ENCODE measurements around the gene MYPOP. TPM values are rescaled to one million over a fixed set of nuclear protein-coding genes. Genes with fewer than 3 reads are reported as not detected.

MYPOP gene
- total and polyA plus RNA-seq, 2 of the 13 experiments (the other 11 are each of a cell fraction or from before 2014, with no cell fraction given) = 2.3 to 2.7 TPM

DNA sequence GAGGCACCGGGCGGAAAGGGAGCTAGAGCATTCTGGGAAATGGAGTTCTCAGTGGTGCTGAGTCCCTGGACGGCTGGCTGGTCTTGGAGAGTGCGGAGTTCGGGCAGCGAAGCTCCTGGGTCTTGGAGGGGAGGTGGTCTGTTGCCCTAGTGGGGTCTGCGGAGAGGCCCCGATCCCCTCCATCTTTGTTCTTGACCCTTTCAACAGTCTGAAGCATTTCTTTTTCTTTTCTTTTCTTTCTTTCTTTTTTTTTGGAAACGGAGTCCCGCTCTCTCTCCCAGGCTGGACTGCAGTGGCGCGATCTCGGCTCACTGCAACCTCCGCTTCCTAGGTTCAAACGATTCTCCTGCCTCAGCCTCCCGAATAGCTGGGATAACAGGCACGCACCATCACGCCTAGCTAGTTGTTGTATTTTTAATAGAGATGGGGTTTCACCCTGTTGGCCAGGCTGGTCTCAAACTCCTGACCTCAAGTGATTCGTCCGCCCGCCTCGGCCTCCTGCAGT lies 39.0 kb downstream of the MYPOP start (continued):
- TF ChIP-seq NR0B2 (CRISPR knock-in tag; IDR thresholded peaks at IDR 0.05) (no peak), ZNF337 (CRISPR knock-in tag; IDR thresholded peaks at IDR 0.05; ENCODE audit: borderline replicate concordance, low read depth) (0 out of 2 replicates have a peak, but pooled peaks have one; percentile 36), ETV5 (CRISPR knock-in tag; IDR thresholded peaks at IDR 0.05; ENCODE audit: borderline replicate concordance) (no peak), ZFY (CRISPR knock-in tag; IDR thresholded peaks at IDR 0.05) (no peak), ZHX1 (CRISPR knock-in tag; IDR thresholded peaks at IDR 0.05; ENCODE audit: low read depth) (no peak), ZNF510 (CRISPR knock-in tag; IDR thresholded peaks at IDR 0.05; ENCODE audit: low read depth) (no peak), ZNF569 (CRISPR knock-in tag; IDR thresholded peaks at IDR 0.05; ENCODE audit: borderline replicate concordance) (no peak), AGO1 (IDR thresholded peaks at IDR 0.05; ENCODE audit: low read depth, low read length, poor library complexity, severe bottlenecking) (no peak), ZNF484 (CRISPR knock-in tag; IDR thresholded peaks at IDR 0.05; ENCODE audit: borderline replicate concordance, low read depth) (no peak), ELF4 (CRISPR knock-in tag; IDR thresholded peaks at IDR 0.05; ENCODE audit: borderline replicate concordance) (peak; percentile 66; the same call in 1 of the 2 replicates), XRCC5 (optimal IDR thresholded peaks at IDR 0.05; ENCODE audit: low read length) (no peak), ZNF652 (CRISPR knock-in tag; IDR thresholded peaks at IDR 0.05; ENCODE audit: borderline replicate concordance, low read depth) (no peak), MBNL3 (CRISPR knock-in tag; conservative IDR thresholded peaks at IDR 0.05) (no peak), HNF1A (IDR thresholded peaks at IDR 0.05; ENCODE audit: low read depth) (peak; percentile 78; the same call in 1 of the 2 replicates), HNF1A (CRISPR knock-in tag; IDR thresholded peaks at IDR 0.05; ENCODE audit: borderline replicate concordance) (no peak), ZNF329 (CRISPR knock-in tag; IDR thresholded peaks at IDR 0.05; ENCODE audit: low read depth) (no peak), MIXL1 (CRISPR knock-in tag; IDR thresholded peaks at IDR 0.05) (no peak), HCFC1 (IDR thresholded peaks at IDR 0.05; ENCODE audit: low read depth, low read length) (no peak), CCAR2 (optimal IDR thresholded peaks at IDR 0.05; ENCODE audit: low read depth, low read length) (no peak), ZBTB1 (CRISPR knock-in tag; IDR thresholded peaks at IDR 0.05; ENCODE audit: borderline replicate concordance) (no peak), POGZ (CRISPR knock-in tag; IDR thresholded peaks at IDR 0.05) (no peak), AKAP8 (CRISPR knock-in tag; IDR thresholded peaks at IDR 0.05) (no peak)
- TF ChIP-seq, protein P1, sequence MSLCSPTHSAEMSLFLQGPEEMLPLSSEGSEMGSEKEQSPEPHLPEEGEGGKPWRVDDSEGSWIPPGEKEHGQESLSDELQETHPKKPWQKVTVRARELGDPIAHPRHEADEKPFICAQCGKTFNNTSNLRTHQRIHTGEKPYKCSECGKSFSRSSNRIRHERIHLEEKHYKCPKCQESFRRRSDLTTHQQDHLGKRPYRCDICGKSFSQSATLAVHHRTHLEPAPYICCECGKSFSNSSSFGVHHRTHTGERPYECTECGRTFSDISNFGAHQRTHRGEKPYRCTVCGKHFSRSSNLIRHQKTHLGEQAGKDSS (CRISPR knock-in tag; IDR thresholded peaks at IDR 0.05; ENCODE audit: borderline replicate concordance, low read depth) = no peak
